Right lobe of liver (tissue), 6 donors: ENCODE measurements around the gene STKLD1. TPM values are rescaled to one million over a fixed set of nuclear protein-coding genes. Genes with fewer than 3 reads are reported as not detected.

Experiments used
- ATAC-seq, 4 donors: fragments of 200-7000 bp; cut with Tn5 transposase; one replicate each; pipeline ENCODE4 v1.9.1; 2020; ENCODE audit warnings: mild to moderate bottlenecking in 4 of 4, moderate library complexity in 4 of 4
- DNase-seq, 3 donors: peaks; one replicate each; pipeline ENCODE4 v3.0.0-alpha.2; 2020
- H3K27ac ChIP-seq, 3 donors: fragments of 200-600 bp; one replicate each; pipeline ENCODE4 v1.8.0; 2022
- H3K27me3 ChIP-seq, 2 donors: fragments of 200-600 bp; one replicate each; pipeline ENCODE4 v1.8.0; 2022
- H3K36me3 ChIP-seq, 4 donors: fragments of 200-600 bp; sonication (generic) in 1 of 4; one replicate each; pipeline versions ENCODE4 v1.5.1 to v1.8.0; 2017 to 2022; ENCODE audit warnings: control low read depth in 1 of 4
- H3K4me1 ChIP-seq, 4 donors: fragments of 200-600 bp; sonication (generic) in 1 of 4; one replicate each; pipeline versions ENCODE4 v1.5.1 to v1.8.0; 2017 to 2022; ENCODE audit warnings: control low read depth in 1 of 4
- H3K4me3 ChIP-seq, 3 donors: fragments of 200-600 bp; one replicate each; pipeline ENCODE4 v1.8.0; 2022
- H3K9me3 ChIP-seq, 4 donors: fragments of 200-600 bp; sonication (generic) in 1 of 4; one replicate each; pipeline versions ENCODE4 v1.5.1 to v1.8.0; 2017 to 2022; ENCODE audit warnings: control low read depth in 1 of 4
- CTCF ChIP-seq, 4 donors: fragments of 200-600 bp in 3 of 4; fragments of 450-650 bp in 1 of 4; IDR thresholded peaks; one replicate each; pipeline versions ENCODE4 v1.5.1 to v1.8.0; 2016 to 2022; ENCODE audit warnings: antibody characterized with exemption in 4 of 4, mild to moderate bottlenecking in 2 of 4
- POLR2A ChIP-seq: fragments of 450-650 bp; IDR thresholded peaks from one replicate; pipeline ENCODE4 v1.6.1; 2017; ENCODE audit warnings: antibody characterized with exemption, mild to moderate bottlenecking
- WGBS: methylation state at CpG from one replicate; pipeline ENCODE4 v1.1.6; 2018; ENCODE audit warnings: low coverage, low lambda C conversion rate; ENCODE audit not compliant: insufficient coverage; ENCODE audit errors: missing lambda C conversion rate; 5-methylcytosine and 5-hydroxymethylcytosine counted together
- intact Hi-C, 2 donors: fragments of 100-400 bp; cut with DNase I; formaldehyde crosslinking; loops; one replicate each; pipeline versions ENCODE4 v1.11.2 to v1.14.1; 2022
- total RNA-seq, 6 experiments: library from RNA; depleted of rRNA in 2 of 6; stranded (reverse); fragments of >200 nt in 2 of 6; fragmentation: NEBNext Ultra II Directional in 3 of 6; extraction: Animal tissue kit (Norgen Biotek cat#: 25700) in 3 of 6; gene quantifications; one replicate each; pipeline versions ENCODE4 v1.1.0 to v1.2.4, GENCODE V29; 2016 to 2023
- donor health status: DM: no; HTN: yes; CAD: no.
- donor health status: DM: no; HTN: no; CAD: no.
- donor health status: DM: no; HTN: no; CAD: no.
- donor health status: DM: no; HTN: yes; CAD: no.
- donor health status: DM: no; HTN: yes; CAD: no.

The STKLD1 gene
- total RNA-seq, 6 experiments from 2014 or later = 0.43 to 2.6 (median 0.81) TPM; not detected in 1

GRCh38 chr9:133331221-133331620, 44.9 kb upstream of the STKLD1 start:
- no peak for ATAC-seq
- Histone ChIP-seq H3K27me3 (no peaks in the 10 kb centered on the region), H3K4me3 (no peak overlapping the region), H3K27ac (no peak overlapping the region), H3K4me1 (peaks cover 0 to 12% (median 0%) of the 10 kb centered on the region in 4 donors), H3K36me3 (peaks cover 3 to 45% (median 23%) of the 10 kb centered on the region in 4 donors), H3K9me3 (no peaks in the 10 kb centered on the region)
- 84% methylated on average over 2 of the region's 19 CpGs for WGBS
- peak in 1 of 3 donors; percentile 41 for DNase-seq
- intact Hi-C loops = loop anchor here in 1 of 2 donors (10.0 kb wide), 1 partner anchor 54 kb away; no protein-coding TSS in a partner anchor
- TF ChIP-seq CTCF (IDR thresholded peaks at IDR 0.05) (no peak), POLR2A (no peak)

- intact Hi-C loops = loop anchor here in 1 of 2 donors (10.0 kb wide), 1 partner anchor 53 kb away; no protein-coding TSS in a partner anchor
- DNase-seq = peak in 1 of 3 donors; percentile 49
Observed at GRCh38 chr9:133331641-133332380, 44.4 kb upstream of the STKLD1 start.

GRCh38 chr9:133332381-133332730, 43.8 kb upstream of the STKLD1 start:
- intact Hi-C loops = loop anchor here in 1 of 2 donors (10.0 kb wide), 1 partner anchor 52 kb away; no protein-coding TSS in a partner anchor
- no peaks in the 10 kb centered on the region for H3K9me3 ChIP-seq
- H3K27me3 ChIP-seq = no peaks in the 10 kb centered on the region
- peaks cover 0 to 12% (median 4%) of the 10 kb centered on the region in 4 donors for H3K4me1 ChIP-seq
- WGBS = 35% methylated on average over 4 of the region's 20 CpGs
- DNase-seq = peak in 1 of 3 donors; percentile 31
- TF ChIP-seq POLR2A = no peak
- TF ChIP-seq CTCF (IDR thresholded peaks at IDR 0.05) = no peak
- no peak overlapping the region for H3K4me3 ChIP-seq
- no peak for ATAC-seq
- H3K36me3 ChIP-seq = peaks cover 3 to 45% (median 23%) of the 10 kb centered on the region in 4 donors
- no peak overlapping the region for H3K27ac ChIP-seq

More at GRCh38 chr9:133331641-133332380, 44.4 kb upstream of the STKLD1 start:
- no peak for ATAC-seq
- 97% methylated on average over 34 of the region's 57 CpGs for WGBS
- Histone ChIP-seq H3K27ac (no peak overlapping the region), H3K4me1 (peaks cover 0 to 12% (median 3%) of the 10 kb centered on the region in 4 donors), H3K36me3 (peaks cover 3 to 45% (median 23%) of the 10 kb centered on the region in 4 donors), H3K4me3 (no peak overlapping the region), H3K9me3 (no peaks in the 10 kb centered on the region), H3K27me3 (no peaks in the 10 kb centered on the region)
- TF ChIP-seq POLR2A (no peak), CTCF (IDR thresholded peaks at IDR 0.05) (no peak)

- ATAC-seq (no peak), DNase-seq (peak in 1 of 3 donors; percentile 22)
- H3K27me3 ChIP-seq = no peaks in the 10 kb centered on the region
- intact Hi-C loops = loop anchor here in 1 of 2 donors (10.0 kb wide), 1 partner anchor 52 kb away; no protein-coding TSS in a partner anchor
- no peak overlapping the region for H3K4me3 ChIP-seq
- peaks cover 3 to 45% (median 23%) of the 10 kb centered on the region in 4 donors for H3K36me3 ChIP-seq
- peaks cover 0 to 12% (median 4%) of the 10 kb centered on the region in 4 donors for H3K4me1 ChIP-seq
- no peak overlapping the region for H3K27ac ChIP-seq
- 95% methylated on average over 9 of the region's 11 CpGs for WGBS
- H3K9me3 ChIP-seq = no peaks in the 10 kb centered on the region
- TF ChIP-seq CTCF (IDR thresholded peaks at IDR 0.05) = no peak
- no peak for TF ChIP-seq POLR2A
Observed at GRCh38 chr9:133333011-133333410, 43.2 kb upstream of the STKLD1 start.
